NT2/D1 (cell line): ENCODE results near the gene NECTIN1.

Experiments used
- SUZ12 ChIP-seq: IDR thresholded peaks from 2 replicates; pipeline ENCODE4 v1.6.1; 2011; ENCODE audit not compliant: insufficient read length, insufficient read depth; ENCODE audit errors: extremely low read depth
- ZNF274 ChIP-seq: IDR thresholded peaks from 2 replicates; pipeline ENCODE4 v1.6.1; 2011; ENCODE audit warnings: mild to moderate bottlenecking, low read depth, low read length

GRCh38 chr11:119663279-119663678 lies 65.7 kb downstream of the NECTIN1 start:
- TF ChIP-seq ZNF274: no peak
- TF ChIP-seq SUZ12: no peak
